K562 (cell line): ENCODE measurements around the gene TCF4. TPM values are rescaled to one million over a fixed set of nuclear protein-coding genes. Genes with fewer than 3 reads are reported as not detected.

ENCODE experiments used
- ATAC-seq: fragments of 200-7000 bp; cut with Tn5 transposase; 3 replicates; pipeline ENCODE4 v1.9.1; 2020; ENCODE audit warnings: moderate library complexity
- BruUV-seq: library from RNA; stranded (reverse); fragments of 400-500 nt; replicated peaks from 2 replicates; lab custom pipeline; 2021; lab: Mats Ljungman, UMichigan
- CTCF ChIA-PET: fragments of 300-600 bp; formaldehyde crosslinking; extraction: SDS; loops from one replicate; lab custom pipeline; 2021; ENCODE audit warnings: low intra/inter-chr PET ratio; lab: Yijun Ruan, JAX
- POLR2A ChIA-PET: fragments of 300-600, 350-650 bp; sonication (Branson Sonifier 250); formaldehyde crosslinking; extraction: SDS; loops from one replicate; lab custom pipeline; 2021; ENCODE audit warnings: antibody characterized with exemption, inconsistent platforms; lab: Yijun Ruan, JAX
- DNase-seq, 4 experiments: peaks; one replicate each; pipeline versions ENCODE4 v3.0.0 to v3.0.0-alpha.2; 2011 to 2018; ENCODE audit warnings: low spot score in 3 of 4, mixed read lengths in 3 of 4; ENCODE audit errors: extremely low read depth in 1 of 4
- FAIRE-seq: peaks from 2 replicates; lab custom pipeline; 2011; peaks lifted over from hg19 to GRCh38; lab: Jason Lieb, UNC
- H2AFZ ChIP-seq: 2 replicates; pipeline ENCODE4 v1.6.0; 2011; ENCODE audit warnings: low read depth, low read length, control low read depth, inconsistent platforms
- H3K27ac ChIP-seq: fragments of 200-600 bp; 3 replicates; pipeline ENCODE4 v1.8.0; 2011; ENCODE audit warnings: low read depth, mild to moderate bottlenecking, control low read depth, inconsistent platforms, low read length, moderate library complexity, mixed read lengths; ENCODE audit errors: extremely low read depth
- H3K27me3 ChIP-seq, 2 experiments: fragments of 300-600 bp in 1 of 2; 2 replicates in 1 of 2; 3 replicates in 1 of 2; pipeline versions ENCODE4 v1.6.0 to v1.8.0; 2011; ENCODE audit warnings: inconsistent platforms in 2 of 2, low read length in 2 of 2, mild to moderate bottlenecking in 1 of 2, mixed read lengths in 1 of 2, moderate library complexity in 1 of 2; ENCODE audit not compliant: control insufficient read depth in 2 of 2, insufficient read depth in 2 of 2
- H3K36me3 ChIP-seq: fragments of 300-600 bp; 3 replicates; pipeline ENCODE4 v1.8.0; 2011; ENCODE audit warnings: mild to moderate bottlenecking, low read length, inconsistent platforms; ENCODE audit not compliant: control insufficient read depth, insufficient read depth
- H3K4me1 ChIP-seq, 2 experiments: fragments of 200-600 bp in 1 of 2; replicated peaks in 1 of 2; 2 replicates in 1 of 2; 3 replicates in 1 of 2; pipeline versions ENCODE4 v1.5.1 to v1.8.0; 2011; ENCODE audit warnings: inconsistent platforms in 2 of 2, low read length in 2 of 2, mild to moderate bottlenecking in 1 of 2, mixed read lengths in 1 of 2, moderate library complexity in 1 of 2; ENCODE audit not compliant: control insufficient read depth in 2 of 2, insufficient read depth in 2 of 2
- H3K4me2 ChIP-seq: 2 replicates; pipeline ENCODE4 v1.6.1; 2011; ENCODE audit warnings: low read length, control low read depth, inconsistent platforms, mixed read lengths; ENCODE audit not compliant: insufficient read depth
- H3K4me3 ChIP-seq: fragments of 200-600 bp; sonication (generic), shearing (Covaris generic); 2 replicates; pipeline ENCODE4 v1.5.1; 2016; ENCODE audit warnings: control low read depth, inconsistent platforms
- H3K79me2 ChIP-seq: fragments of 200-600 bp; 3 replicates; pipeline ENCODE4 v1.8.0; 2011; ENCODE audit warnings: low read length, inconsistent platforms; ENCODE audit not compliant: control insufficient read depth, insufficient read depth
- H3K9ac ChIP-seq, 2 experiments: 2 replicates each; pipeline versions ENCODE4 v1.6.0 to v1.6.1; 2011; ENCODE audit warnings: low read depth in 2 of 2, low read length in 2 of 2, control low read depth in 1 of 2, inconsistent platforms in 1 of 2, mild to moderate bottlenecking in 1 of 2, mixed read lengths in 1 of 2; ENCODE audit not compliant: insufficient read depth in 1 of 2
- H3K9me1 ChIP-seq: one replicate; pipeline ENCODE4 v1.6.0; 2011; ENCODE audit warnings: inconsistent platforms, mild to moderate bottlenecking, low read length, moderate library complexity; ENCODE audit not compliant: control insufficient read depth, insufficient read depth
- H3K9me3 ChIP-seq: replicated peaks from 2 replicates; pipeline ENCODE4 v1.5.1; 2011; ENCODE audit warnings: low read depth, low read length, inconsistent platforms; ENCODE audit not compliant: control insufficient read depth, insufficient read depth
- H4K20me1 ChIP-seq: replicated peaks from 2 replicates; pipeline ENCODE4 v1.6.1; 2011; ENCODE audit warnings: low read length, inconsistent platforms, mixed read lengths; ENCODE audit not compliant: control insufficient read depth, insufficient read depth
- NFXL1 ChIP-seq: fragments of 450-650 bp; formaldehyde crosslinking; IDR thresholded peaks from 2 replicates; pipeline ENCODE4 v1.4.0; 2021; ENCODE audit warnings: mild to moderate bottlenecking
- SPI1 ChIP-seq: IDR thresholded peaks from 2 replicates; pipeline ENCODE4 v1.6.1; 2011; ENCODE audit warnings: low read depth, low read length, control low read depth, borderline replicate concordance
- ZNF707 ChIP-seq: fragments of 250-450 bp; sonication (Bioruptor Pico); conservative IDR thresholded peaks from 2 replicates; pipeline ENCODE4 v1.8.0; 2022; ENCODE audit warnings: inconsistent platforms, mild to moderate bottlenecking, moderate library complexity
- WGBS: fragments of 100-300 bp; shearing (Covaris generic); methylation state at CpG from one replicate; pipeline ENCODE4 v1.1.6; 2016; ENCODE audit warnings: low coverage, mixed read lengths; ENCODE audit not compliant: insufficient coverage; ENCODE audit errors: missing lambda C conversion rate; 5-methylcytosine and 5-hydroxymethylcytosine counted together
- in situ Hi-C: fragments of 300-500 bp; cut with MboI; formaldehyde crosslinking; loops from 4 replicates; pipeline ENCODE4 v1.15.0; 2018; ENCODE audit warnings: inconsistent platforms, mixed read lengths
- intact Hi-C: fragments of 100-400 bp; cut with micrococcal nuclease; formaldehyde crosslinking; loops from 2 replicates; pipeline ENCODE4 v1.14.2; 2022
- polyA plus RNA-seq, 8 experiments: library from polyadenylated mRNA; depleted of rRNA in 4 of 8; stranded (reverse) in 5 of 8; unstranded in 3 of 8; fragments of >200 nt; fragmentation: Nextera tagmentation in 2 of 8; fragmentation: Illumina TruSeq in 1 of 8; extraction: Ambion mirVana in 2 of 8; extraction: Trizol in 1 of 8; gene quantifications; 2 replicates each; pipeline versions ENCODE4 v1.2.1 to v1.2.3, GENCODE V29; 2011 to 2014; ENCODE audit warnings: inconsistent platforms in 1 of 8, missing spikeins in 1 of 8
- total RNA-seq, 7 experiments: library from RNA; depleted of rRNA in 6 of 7; stranded (reverse); fragments of >200 nt in 6 of 7; fragmentation: Illumina TruSeq in 2 of 7; extraction: Trizol in 2 of 7; gene quantifications; 2 replicates each; pipeline versions ENCODE4 v1.2.1 to v1.2.3, GENCODE V29; 2011 to 2021; ENCODE audit warnings: low replicate concordance in 1 of 7
- TF ChIP-seq, protein P1 (sequence below): fragments of 250-450 bp; sonication (Bioruptor Pico); IDR thresholded peaks from 2 replicates; pipeline ENCODE4 v1.8.0; 2022; ENCODE audit warnings: moderate library complexity, mild to moderate bottlenecking, inconsistent platforms

TCF4 gene
- total and polyA plus RNA-seq, 9 of the 15 experiments (the other 6 are each of a cell fraction or from before 2014, with no cell fraction given): 4.8 to 24.7 (median 15.2) TPM

DNA sequence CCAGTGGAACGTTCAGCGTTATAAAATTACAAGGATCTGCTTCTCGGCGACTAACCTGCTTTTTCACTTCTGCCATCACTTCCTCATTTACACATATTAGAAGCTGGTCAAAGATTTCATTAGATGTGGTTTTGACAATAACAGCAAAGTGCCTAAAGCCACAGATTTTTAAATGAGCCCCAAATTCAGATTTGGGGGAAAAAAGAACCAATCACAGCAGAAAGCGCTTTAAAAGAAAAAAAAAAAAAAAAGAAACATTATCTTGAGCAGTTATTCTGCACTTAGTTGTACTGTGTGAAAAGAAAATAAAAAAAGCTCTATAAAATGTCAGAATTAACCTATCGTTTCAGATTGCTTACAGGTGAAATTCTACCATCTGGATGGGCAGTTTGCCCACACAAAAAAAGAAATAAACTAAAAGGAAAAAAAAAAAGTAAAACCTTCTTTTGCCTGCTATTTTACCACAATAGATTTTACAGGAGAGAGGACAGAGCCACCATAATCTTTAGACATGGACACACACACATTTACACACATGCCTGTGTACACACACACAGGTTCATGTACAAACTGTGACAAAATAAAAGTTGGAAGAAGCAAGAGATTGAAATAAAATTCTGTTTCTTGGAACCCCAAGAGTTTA lies 167.2 kb downstream of the TCF4 start:
- WGBS: 81% methylated on average over 6 of the region's 6 CpGs

More for the DNA sequence above, 167.2 kb downstream of the TCF4 start:
- Histone ChIP-seq H3K9ac (no peak overlapping the region), H3K36me3 (no peaks in the 10 kb centered on the region), H2AFZ (no peak overlapping the region), H3K4me1 (no peaks in the 10 kb centered on the region; a peak in 1 of 5 replicates), H3K4me3 (no peak overlapping the region), H3K9me1 (no peaks in the 10 kb centered on the region), H3K79me2 (no peaks in the 10 kb centered on the region), H3K27me3 (no peaks in the 10 kb centered on the region), H3K27ac (no peak overlapping the region), H4K20me1 (no peaks in the 10 kb centered on the region), H3K4me2 (no peak overlapping the region), H3K9me3 (no peaks in the 10 kb centered on the region)
- ChIA-PET POLR2A (no interaction called here), CTCF (no interaction called here)
- in situ Hi-C loops (no loop called here), intact Hi-C loops (loop anchor here (5.0 to 10.0 kb wide), 2 partner anchors 186 to 347 kb away; no protein-coding TSS in a partner anchor)
- no peak for FAIRE-seq
- TF ChIP-seq SPI1: 0 out of 2 replicates have a peak, but pooled peaks have one; percentile 46
- TF ChIP-seq, protein P1, sequence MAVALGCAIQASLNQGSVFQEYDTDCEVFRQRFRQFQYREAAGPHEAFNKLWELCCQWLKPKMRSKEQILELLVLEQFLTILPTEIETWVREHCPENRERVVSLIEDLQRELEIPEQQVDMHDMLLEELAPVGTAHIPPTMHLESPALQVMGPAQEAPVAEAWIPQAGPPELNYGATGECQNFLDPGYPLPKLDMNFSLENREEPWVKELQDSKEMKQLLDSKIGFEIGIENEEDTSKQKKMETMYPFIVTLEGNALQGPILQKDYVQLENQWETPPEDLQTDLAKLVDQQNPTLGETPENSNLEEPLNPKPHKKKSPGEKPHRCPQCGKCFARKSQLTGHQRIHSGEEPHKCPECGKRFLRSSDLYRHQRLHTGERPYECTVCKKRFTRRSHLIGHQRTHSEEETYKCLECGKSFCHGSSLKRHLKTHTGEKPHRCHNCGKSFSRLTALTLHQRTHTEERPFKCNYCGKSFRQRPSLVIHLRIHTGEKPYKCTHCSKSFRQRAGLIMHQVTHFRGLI (CRISPR knock-in tag): no peak
- TF ChIP-seq ZNF707 (CRISPR knock-in tag): no peak
- no peak for TF ChIP-seq NFXL1 (CRISPR knock-in tag)
- ATAC-seq: no peak
- BruUV-seq: no TSS peak
- DNase-seq: no peak
